K562 (cell line): ENCODE measurements around the gene RBM22.

ENCODE experiments used
- CBX8 ChIP-seq: fragments of 200-600 bp; sonication (generic); IDR thresholded peaks from 2 replicates; pipeline ENCODE4 v1.6.1; 2012; ENCODE audit warnings: borderline replicate concordance, mixed run types, low read depth, mild to moderate bottlenecking, moderate library complexity, mixed read lengths, low read length, control low read depth, inconsistent platforms; ENCODE audit not compliant: poor library complexity, severe bottlenecking; ENCODE audit errors: extremely low read depth
- CTCF ChIP-seq, 3 experiments: IDR thresholded peaks in 2 of 3; conservative IDR thresholded peaks in 1 of 3; 2 replicates each; pipeline ENCODE4 v1.5.1; 2011 to 2012; ENCODE audit warnings: low read length in 3 of 3, mild to moderate bottlenecking in 3 of 3, control low read depth in 2 of 3, improper control_type of control experiment in 1 of 3, inconsistent platforms in 1 of 3, low read depth in 1 of 3, mixed read lengths in 1 of 3, moderate library complexity in 1 of 3; ENCODE audit not compliant: insufficient read depth in 2 of 3
- E4F1 ChIP-seq: fragments of 250-450 bp; sonication (Bioruptor Pico); IDR thresholded peaks from 2 replicates; pipeline ENCODE4 v1.5.0; 2021; ENCODE audit warnings: mild to moderate bottlenecking, borderline replicate concordance
- EGR1 ChIP-seq: fragments of 450-650 bp; conservative IDR thresholded peaks from 2 replicates; pipeline ENCODE4 v1.6.1; 2017; ENCODE audit warnings: mild to moderate bottlenecking
- FOXK1 ChIP-seq: sonication (generic); formaldehyde crosslinking; IDR thresholded peaks from 2 replicates; pipeline ENCODE4 v1.8.0; 2022; ENCODE audit warnings: missing genetic modification reagents, mild to moderate bottlenecking, borderline replicate concordance
- PRDM10 ChIP-seq: fragments of 450-650 bp; IDR thresholded peaks from 2 replicates; pipeline ENCODE4 v1.6.1; 2018; ENCODE audit not compliant: partially characterized antibody
- SMARCC2 ChIP-seq: fragments of 450-650 bp; IDR thresholded peaks from 2 replicates; pipeline ENCODE4 v1.6.1; 2017; ENCODE audit warnings: antibody characterized with exemption, moderate library complexity, mild to moderate bottlenecking, low read depth
- ZBTB34 ChIP-seq: fragments of 250-450 bp; sonication (Bioruptor Pico); IDR thresholded peaks from 2 replicates; pipeline ENCODE4 v1.8.0; 2021; ENCODE audit warnings: mild to moderate bottlenecking, moderate library complexity

- no peak for TF ChIP-seq EGR1
- no peak for TF ChIP-seq CBX8
- no peak for TF ChIP-seq E4F1 (CRISPR knock-in tag)
- TF ChIP-seq CTCF (IDR thresholded peaks at IDR 0.05 in 2 of 3, conservative IDR thresholded peaks at IDR 0.05 in 1 of 3; ENCODE audit: insufficient read depth in 2 of 3, low read depth in 1 of 3, low read length in 3 of 3) = no peak
- TF ChIP-seq SMARCC2 = no peak
- no peak for TF ChIP-seq FOXK1 (CRISPR knock-in tag)
- no peak for TF ChIP-seq ZBTB34 (CRISPR knock-in tag)
- TF ChIP-seq PRDM10 = no peak
Observed at GRCh38 chr5:150641006-150641570, 59.8 kb downstream of the RBM22 start.
